Stimulated activated CD4-positive, alpha-beta T cell treated with anti-CD3 and anti-CD28 coated beads, Interleukin-12 subunit alpha, Interleukin-12 subunit beta, amount 100 ng/mL, for 24 hours (primary cell): ENCODE data around the gene KDM4D.
"Not testable (repeated sequence)": the region's sequence is repeated elsewhere in the genome, so short reads cannot be mapped to it uniquely, and the experiment has no call there.

Experiments used
- DNase-seq, 2 experiments: peaks; one replicate each; pipeline ENCODE4 v3.0.0-alpha.2; 2020; ENCODE audit warnings: low read depth in 2 of 2

The KDM4D gene

GRCh38 chr11:95033051-95033450 is 59.5 kb downstream of the KDM4D start:
- no peak for DNase-seq

GRCh38 chr11:95035316-95035715 is 61.8 kb downstream of the KDM4D start:
- DNase-seq: no peak

- DNase-seq: not testable (repeated sequence)
Measured at GRCh38 chr11:95037356-95038035, 64.0 kb downstream of the KDM4D start.

GRCh38 chr11:95042239-95042638 is 68.7 kb downstream of the KDM4D start:
- no peak for DNase-seq

GRCh38 chr11:95042906-95043305 is 69.4 kb downstream of the KDM4D start:
- no peak for DNase-seq

GRCh38 chr11:95044010-95044409 is 70.5 kb downstream of the KDM4D start:
- DNase-seq: no peak

- DNase-seq: no peak
Measured at GRCh38 chr11:95045812-95046211, 72.3 kb downstream of the KDM4D start.
